K562 (cell line): Measurements from ENCODE around the gene MXRA7. TPM values are rescaled to one million over a fixed set of nuclear protein-coding genes. Genes with fewer than 3 reads are reported as not detected.

Experiments
- CHCHD3 ChIP-seq: fragments of 250-450 bp; sonication (Bioruptor Pico); IDR thresholded peaks from 2 replicates; pipeline ENCODE4 v2.1.2; 2022; ENCODE audit warnings: mild to moderate bottlenecking
- DDX20 ChIP-seq: fragments of 450-650 bp; IDR thresholded peaks from 2 replicates; pipeline ENCODE4 v1.6.1; 2016; ENCODE audit warnings: missing genetic modification characterization, low read depth, mild to moderate bottlenecking, missing compliant biosample characterization, moderate library complexity
- EWSR1 ChIP-seq: fragments of 450-650 bp; IDR thresholded peaks from 2 replicates; pipeline ENCODE4 v1.6.1; 2018; ENCODE audit warnings: borderline replicate concordance, mild to moderate bottlenecking, low read depth, moderate library complexity; ENCODE audit not compliant: partially characterized antibody
- HDAC2 ChIP-seq: fragments of 450-650 bp; IDR thresholded peaks from 2 replicates; pipeline ENCODE4 v1.6.1; 2016; ENCODE audit warnings: mild to moderate bottlenecking
- KHSRP ChIP-seq: fragments of 450-650 bp; IDR thresholded peaks from 2 replicates; pipeline ENCODE4 v1.6.1; 2017
- MECOM ChIP-seq: fragments of 250-450 bp; sonication (Bioruptor Pico); IDR thresholded peaks from 2 replicates; pipeline ENCODE4 v1.8.0; 2022; ENCODE audit warnings: inconsistent platforms
- MITF ChIP-seq: IDR thresholded peaks from 2 replicates; pipeline ENCODE4 v1.6.1; 2014; ENCODE audit warnings: antibody characterized with exemption
- MLX ChIP-seq, 2 experiments: fragments of 450-650 bp in 1 of 2; sonication (generic) in 1 of 2; formaldehyde crosslinking; conservative IDR thresholded peaks; 2 replicates each; pipeline versions ENCODE4 v1.4.0 to v1.8.1; 2020 to 2022; ENCODE audit warnings: mild to moderate bottlenecking in 1 of 2, missing genetic modification reagents in 1 of 2
- OTX1 ChIP-seq: fragments of 450-650 bp; formaldehyde crosslinking; IDR thresholded peaks from 2 replicates; pipeline ENCODE4 v1.4.0; 2022; ENCODE audit warnings: mild to moderate bottlenecking
- PRPF4 ChIP-seq: fragments of 200-400 bp; formaldehyde crosslinking; IDR thresholded peaks from one replicate; pipeline ENCODE4 v1.6.1; 2017; ENCODE audit warnings: low read length, low read depth, mild to moderate bottlenecking; ENCODE audit not compliant: insufficient read depth, poor library complexity, severe bottlenecking
- RCOR1 ChIP-seq, 2 experiments: IDR thresholded peaks; 2 replicates each; pipeline ENCODE4 v1.6.1; 2012; ENCODE audit warnings: low read depth in 2 of 2, low read length in 2 of 2, borderline replicate concordance in 1 of 2, improper control_type of control experiment in 1 of 2
- SAFB2 ChIP-seq: fragments of 200-400 bp; formaldehyde crosslinking; IDR thresholded peaks from 2 replicates; pipeline ENCODE4 v1.6.1; 2018; ENCODE audit warnings: borderline replicate concordance, low read length, low read depth, moderate library complexity; ENCODE audit not compliant: severe bottlenecking
- SAP30 ChIP-seq: fragments of 200-600 bp; sonication (generic); IDR thresholded peaks from 2 replicates; pipeline ENCODE4 v1.6.1; 2012; ENCODE audit warnings: borderline replicate concordance, low read depth, mild to moderate bottlenecking, moderate library complexity, low read length, control low read depth, inconsistent platforms; ENCODE audit not compliant: insufficient read depth, poor library complexity, severe bottlenecking
- TAF7 ChIP-seq: fragments of 450-650 bp; IDR thresholded peaks from 2 replicates; pipeline ENCODE4 v1.6.1; 2016; ENCODE audit warnings: missing genetic modification characterization, missing compliant biosample characterization
- TFAM ChIP-seq: fragments of 250-450 bp; sonication (Bioruptor Pico); conservative IDR thresholded peaks from 2 replicates; pipeline ENCODE4 v1.5.0; 2021; ENCODE audit warnings: mild to moderate bottlenecking, moderate library complexity
- ZNF444 ChIP-seq: fragments of 250-450 bp; sonication (Bioruptor Pico); IDR thresholded peaks from 2 replicates; pipeline ENCODE4 v1.4.0; 2020; ENCODE audit warnings: mild to moderate bottlenecking, moderate library complexity
- ZNF518B ChIP-seq: fragments of 250-450 bp; sonication (Bioruptor Pico); IDR thresholded peaks from 2 replicates; pipeline ENCODE4 v1.5.0; 2021; ENCODE audit warnings: mild to moderate bottlenecking, moderate library complexity
- polyA plus RNA-seq, 8 experiments: library from polyadenylated mRNA; depleted of rRNA in 4 of 8; stranded (reverse) in 5 of 8; unstranded in 3 of 8; fragments of >200 nt; fragmentation: Nextera tagmentation in 2 of 8; fragmentation: Illumina TruSeq in 1 of 8; extraction: Ambion mirVana in 2 of 8; extraction: Trizol in 1 of 8; gene quantifications; 2 replicates each; pipeline versions ENCODE4 v1.2.1 to v1.2.3, GENCODE V29; 2011 to 2014; ENCODE audit warnings: inconsistent platforms in 1 of 8, missing spikeins in 1 of 8
- total RNA-seq, 7 experiments: library from RNA; depleted of rRNA in 6 of 7; stranded (reverse); fragments of >200 nt in 6 of 7; fragmentation: Illumina TruSeq in 2 of 7; extraction: Trizol in 2 of 7; gene quantifications; 2 replicates each; pipeline versions ENCODE4 v1.2.1 to v1.2.3, GENCODE V29; 2011 to 2021; ENCODE audit warnings: low replicate concordance in 1 of 7
- TF ChIP-seq, protein P1 (sequence below): fragments of 250-450 bp; sonication (Bioruptor Pico); IDR thresholded peaks from 2 replicates; pipeline ENCODE4 v1.5.0; 2021
- TF ChIP-seq, protein P2 (sequence below): fragments of 450-650 bp; IDR thresholded peaks from 2 replicates; pipeline ENCODE4 v1.6.1; 2018; ENCODE audit warnings: mild to moderate bottlenecking, low read depth; ENCODE audit not compliant: partially characterized antibody

MXRA7 gene
- total and polyA plus RNA-seq, 9 of the 15 experiments (the other 6 are each of a cell fraction or from before 2014, with no cell fraction given), result 2.6 to 38.4 (median 14.3) TPM

DNA sequence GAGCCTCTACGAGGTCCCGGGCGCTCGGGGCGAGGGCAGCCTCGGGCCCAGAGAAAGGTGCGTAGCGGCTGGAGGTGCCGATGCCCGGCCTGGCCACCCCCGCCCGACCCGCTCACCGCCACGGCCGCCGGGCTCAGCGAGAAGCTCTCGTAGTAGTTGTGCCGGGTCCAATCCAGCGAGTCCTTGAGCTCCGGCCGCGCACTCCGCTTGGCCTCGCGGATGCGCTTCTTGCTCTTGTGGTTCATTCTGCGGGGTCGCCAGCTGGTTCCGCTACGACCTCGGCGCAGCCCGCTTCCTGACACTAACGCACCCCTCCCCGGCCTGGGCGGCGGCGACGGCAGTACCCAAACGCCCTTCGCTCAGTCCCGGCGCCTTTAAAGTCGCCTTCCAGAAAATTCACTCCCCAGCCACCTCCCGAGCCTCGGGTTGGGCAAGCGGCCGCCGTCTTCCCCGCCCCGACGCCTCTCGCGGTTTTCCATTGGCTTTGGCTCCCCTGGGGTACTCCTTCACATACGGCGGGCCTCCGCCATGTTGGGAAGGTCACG lies 15.5 kb upstream of the MXRA7 start, which contains the start of gene JMJD6 (continued):
- TF ChIP-seq MLX (CRISPR knock-in tag; conservative IDR thresholded peaks at IDR 0.05) (no peak), KHSRP (0 out of 2 replicates have a peak, but pooled peaks have one; percentile 46), ZNF518B (CRISPR knock-in tag) (no peak), PRPF4 (no peak), TFAM (CRISPR knock-in tag) (no peak), MECOM (no peak), RCOR1 (IDR thresholded peaks at IDR 0.05; ENCODE audit: borderline replicate concordance in 1 of 2, low read depth in 2 of 2, low read length in 2 of 2) (no peak), DDX20 (tag) (no peak), ZNF444 (CRISPR knock-in tag) (no peak), HDAC2 (no peak; the same call in 1 of the 2 replicates), OTX1 (CRISPR knock-in tag) (no peak), SAP30 (peak; percentile 83), SAFB2 (no peak), MITF (no peak; the same call in 1 of the 2 replicates), CHCHD3 (no peak), TAF7 (tag) (no peak), EWSR1 (no peak)
- TF ChIP-seq, protein P1, sequence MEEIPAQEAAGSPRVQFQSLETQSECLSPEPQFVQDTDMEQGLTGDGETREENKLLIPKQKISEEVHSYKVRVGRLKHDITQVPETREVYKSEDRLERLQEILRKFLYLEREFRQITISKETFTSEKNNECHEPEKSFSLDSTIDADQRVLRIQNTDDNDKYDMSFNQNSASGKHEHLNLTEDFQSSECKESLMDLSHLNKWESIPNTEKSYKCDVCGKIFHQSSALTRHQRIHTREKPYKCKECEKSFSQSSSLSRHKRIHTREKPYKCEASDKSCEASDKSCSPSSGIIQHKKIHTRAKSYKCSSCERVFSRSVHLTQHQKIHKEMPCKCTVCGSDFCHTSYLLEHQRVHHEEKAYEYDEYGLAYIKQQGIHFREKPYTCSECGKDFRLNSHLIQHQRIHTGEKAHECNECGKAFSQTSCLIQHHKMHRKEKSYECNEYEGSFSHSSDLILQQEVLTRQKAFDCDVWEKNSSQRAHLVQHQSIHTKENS (CRISPR knock-in tag), result no peak
- TF ChIP-seq, protein P2, sequence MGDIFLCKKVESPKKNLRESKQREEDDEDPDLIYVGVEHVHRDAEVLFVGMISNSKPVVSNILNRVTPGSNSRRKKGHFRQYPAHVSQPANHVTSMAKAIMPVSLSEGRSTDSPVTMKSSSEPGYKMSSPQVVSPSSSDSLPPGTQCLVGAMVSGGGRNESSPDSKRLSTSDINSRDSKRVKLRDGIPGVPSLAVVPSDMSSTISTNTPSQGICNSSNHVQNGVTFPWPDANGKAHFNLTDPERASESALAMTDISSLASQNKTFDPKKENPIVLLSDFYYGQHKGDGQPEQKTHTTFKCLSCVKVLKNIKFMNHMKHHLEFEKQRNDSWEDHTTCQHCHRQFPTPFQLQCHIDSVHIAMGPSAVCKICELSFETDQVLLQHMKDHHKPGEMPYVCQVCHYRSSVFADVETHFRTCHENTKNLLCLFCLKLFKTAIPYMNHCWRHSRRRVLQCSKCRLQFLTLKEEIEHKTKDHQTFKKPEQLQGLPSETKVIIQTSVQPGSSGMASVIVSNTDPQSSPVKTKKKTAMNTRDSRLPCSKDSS, result no peak
